HCT116 (cell line): ENCODE results near the gene SLC22A8. TPM values are rescaled to one million over a fixed set of nuclear protein-coding genes. Genes with fewer than 3 reads are reported as not detected.

ENCODE experiments used
- ATAC-seq: fragments of 200-7000 bp; cut with Tn5 transposase; 2 replicates; pipeline ENCODE4 v1.9.1; 2020; ENCODE audit warnings: mild to moderate bottlenecking, moderate library complexity
- BruUV-seq: library from RNA; stranded (reverse); fragments of 400-500 nt; replicated peaks from 2 replicates; lab custom pipeline; 2021; lab: Mats Ljungman, UMichigan
- CTCF ChIA-PET: fragments of 300-600 bp; sonication (Branson Sonifier 250); formaldehyde crosslinking; loops from one replicate; lab custom pipeline; 2021; ENCODE audit warnings: antibody characterized with exemption; lab: Charles Lee
- POLR2A ChIA-PET: fragments of 300-600, 350-600 bp; sonication (Branson Sonifier 250); formaldehyde crosslinking; loops from one replicate; lab custom pipeline; 2021; ENCODE audit warnings: antibody characterized with exemption; lab: Charles Lee
- RAD21 ChIA-PET, 2 experiments: fragments of 300-600 bp; sonication (Branson Sonifier 250); formaldehyde crosslinking; loops; one replicate each; lab custom pipeline; 2023; ENCODE audit warnings: low total read pairs in 2 of 2; ENCODE audit not compliant: uncharacterized antibody in 2 of 2, unreplicated experiment in 2 of 2, low non-redundant PET in 1 of 2; lab: Charles Lee
- DNase-seq: peaks from one replicate; pipeline ENCODE4 v3.0.0-alpha.2; 2010; ENCODE audit warnings: low read depth, low spot score
- H2AFZ ChIP-seq: fragments of 200-600 bp; shearing (Covaris generic), sonication (generic); 2 replicates; pipeline ENCODE4 v1.6.1; 2017; ENCODE audit warnings: low read depth, mixed run types, mixed read lengths, antibody characterized with exemption, low read length; ENCODE audit not compliant: poor library complexity, severe bottlenecking
- H3K27ac ChIP-seq: 2 replicates; pipeline ENCODE4 v1.5.1; 2012; ENCODE audit warnings: low read depth, low read length
- H3K27me3 ChIP-seq: fragments of 200-600 bp; sonication (generic); 2 replicates; pipeline ENCODE4 v1.6.1; 2016; ENCODE audit warnings: mixed run types, low read length, mixed read lengths; ENCODE audit not compliant: insufficient read depth
- H3K36me3 ChIP-seq, 2 experiments: fragments of 200-500 bp in 1 of 2; fragments of 200-600 bp in 1 of 2; sonication (Bioruptor generic) in 1 of 2; sonication (generic) in 1 of 2; 2 replicates each; pipeline versions ENCODE4 v1.5.1 to v1.6.1; 2014 to 2016; ENCODE audit warnings: low read length in 2 of 2, inconsistent platforms in 1 of 2, mixed read lengths in 1 of 2, mixed run types in 1 of 2; ENCODE audit not compliant: insufficient read depth in 2 of 2, control insufficient read depth in 1 of 2
- H3K4me1 ChIP-seq, 2 experiments: fragments of 200-600 bp in 1 of 2; sonication (generic) in 1 of 2; 2 replicates each; pipeline versions ENCODE4 v1.5.1 to v1.6.1; 2012 to 2017; ENCODE audit warnings: low read length in 2 of 2, inconsistent platforms in 1 of 2, mild to moderate bottlenecking in 1 of 2, mixed read lengths in 1 of 2, mixed run types in 1 of 2, moderate library complexity in 1 of 2; ENCODE audit not compliant: insufficient read depth in 2 of 2, control insufficient read depth in 1 of 2
- H3K4me2 ChIP-seq: fragments of 200-600 bp; sonication (generic); 2 replicates; pipeline ENCODE4 v1.6.1; 2017; ENCODE audit warnings: mixed run types, low read length, mixed read lengths
- H3K4me3 ChIP-seq, 2 experiments: fragments of 200-600 bp in 1 of 2; sonication (generic) in 1 of 2; replicated peaks in 1 of 2; 2 replicates each; pipeline ENCODE4 v1.5.1; 2011 to 2016; ENCODE audit warnings: low read length in 2 of 2, control low read depth in 1 of 2, low read depth in 1 of 2, mild to moderate bottlenecking in 1 of 2, mixed read lengths in 1 of 2, mixed run types in 1 of 2
- H3K79me2 ChIP-seq: fragments of 200-600 bp; sonication (generic); 2 replicates; pipeline ENCODE4 v1.6.1; 2017; ENCODE audit warnings: mild to moderate bottlenecking, mixed run types, low read length, moderate library complexity, mixed read lengths; ENCODE audit not compliant: insufficient read depth
- H3K9ac ChIP-seq: fragments of 200-600 bp; sonication (generic); 2 replicates; pipeline ENCODE4 v1.6.1; 2016; ENCODE audit warnings: low read length, mixed read lengths
- H3K9me2 ChIP-seq: fragments of 200-600 bp; sonication (generic), shearing (Covaris generic); 2 replicates; pipeline ENCODE4 v1.6.1; 2017; ENCODE audit warnings: mixed run types, mild to moderate bottlenecking, moderate library complexity; ENCODE audit not compliant: insufficient read depth
- H3K9me3 ChIP-seq, 2 experiments: fragments of 200-500 bp in 1 of 2; fragments of 200-600 bp in 1 of 2; sonication (Bioruptor generic) in 1 of 2; sonication (generic) in 1 of 2; 2 replicates each; pipeline ENCODE4 v1.6.1; 2014 to 2017; ENCODE audit warnings: low read length in 2 of 2, mixed read lengths in 2 of 2, inconsistent platforms in 1 of 2, low read depth in 1 of 2, mild to moderate bottlenecking in 1 of 2, mixed run types in 1 of 2, moderate library complexity in 1 of 2; ENCODE audit not compliant: control insufficient read depth in 1 of 2, insufficient read depth in 1 of 2
- H4K20me1 ChIP-seq: fragments of 200-600 bp; sonication (generic), shearing (Covaris generic); 2 replicates; pipeline ENCODE4 v1.6.1; 2017; ENCODE audit warnings: mixed run types, mild to moderate bottlenecking, moderate library complexity; ENCODE audit not compliant: insufficient read depth
- ATF3 ChIP-seq: IDR thresholded peaks from 2 replicates; pipeline ENCODE4 v1.6.1; 2012
- CBX3 ChIP-seq: IDR thresholded peaks from 2 replicates; pipeline ENCODE4 v1.6.1; 2012; ENCODE audit warnings: low read depth
- CTCF ChIP-seq, 3 experiments: fragments of 200-600 bp in 1 of 3; sonication (generic) in 1 of 3; IDR thresholded peaks in 2 of 3; conservative IDR thresholded peaks in 1 of 3; 2 replicates each; pipeline ENCODE4 v1.5.1; 2012 to 2017; ENCODE audit warnings: low read depth in 2 of 3, low read length in 2 of 3, antibody characterized with exemption in 1 of 3, borderline replicate concordance in 1 of 3, control low read depth in 1 of 3, mild to moderate bottlenecking in 1 of 3, mixed read lengths in 1 of 3, mixed run types in 1 of 3, moderate library complexity in 1 of 3; ENCODE audit not compliant: insufficient read depth in 1 of 3
- EZH2 ChIP-seq: fragments of 200-600 bp; sonication (generic); IDR thresholded peaks from 2 replicates; pipeline ENCODE4 v1.6.1; 2017; ENCODE audit warnings: antibody characterized with exemption, mixed run types
- FOSL1 ChIP-seq: IDR thresholded peaks from 2 replicates; pipeline ENCODE4 v1.6.1; 2012; ENCODE audit warnings: low read depth
- JUND ChIP-seq: IDR thresholded peaks from 2 replicates; pipeline ENCODE4 v1.6.1; 2012
- POLR2A ChIP-seq: IDR thresholded peaks from 2 replicates; pipeline ENCODE4 v1.7.0; 2011; ENCODE audit warnings: borderline replicate concordance; ENCODE audit not compliant: insufficient read depth, insufficient read length; ENCODE audit errors: extremely low read depth
- RAD21 ChIP-seq: IDR thresholded peaks from 2 replicates; pipeline ENCODE4 v1.6.1; 2012; ENCODE audit warnings: low read depth, mild to moderate bottlenecking
- REST ChIP-seq: IDR thresholded peaks from 2 replicates; pipeline ENCODE4 v1.6.1; 2012; ENCODE audit warnings: low read depth
- SP1 ChIP-seq: IDR thresholded peaks from 2 replicates; pipeline ENCODE4 v1.6.1; 2012; ENCODE audit warnings: low read depth
- TCF7L2 ChIP-seq: IDR thresholded peaks from 2 replicates; pipeline ENCODE4 v1.7.0; 2011; ENCODE audit warnings: borderline replicate concordance, inconsistent platforms; ENCODE audit not compliant: insufficient read depth, insufficient read length; ENCODE audit errors: extremely low read depth
- ZBTB33 ChIP-seq: IDR thresholded peaks from 2 replicates; pipeline ENCODE4 v1.6.1; 2011; ENCODE audit warnings: mild to moderate bottlenecking, low read length, moderate library complexity; ENCODE audit not compliant: insufficient replicate concordance; ENCODE audit errors: extremely low read depth
- intact Hi-C: fragments of 100-400 bp; cut with micrococcal nuclease; formaldehyde crosslinking; loops from 2 replicates; pipeline ENCODE4 v1.10.0; 2022
- total RNA-seq: library from RNA; stranded (reverse); gene quantifications from one replicate; pipeline ENCODE4 v1.2.1, GENCODE V29; 2021; ENCODE audit not compliant: unreplicated experiment

SLC22A8 gene
- total RNA-seq, 1 experiment from 2014 or later: not detected

GRCh38 chr11:63007920-63008319 is 7.7 kb downstream of the SLC22A8 start:
- Histone ChIP-seq H2AFZ (no peak overlapping the region), H3K4me1 (no peaks in the 10 kb centered on the region), H3K79me2 (no peaks in the 10 kb centered on the region), H3K4me2 (no peak overlapping the region), H3K9ac (no peak overlapping the region), H3K9me2 (no peaks in the 10 kb centered on the region), H4K20me1 (no peaks in the 10 kb centered on the region), H3K27me3 (no peaks in the 10 kb centered on the region), H3K9me3 (no peaks in the 10 kb centered on the region), H3K36me3 (no peaks in the 10 kb centered on the region), H3K4me3 (no peak overlapping the region), H3K27ac (no peak overlapping the region)
- DNase-seq (no peak), ATAC-seq (no peak)
- TF ChIP-seq ZBTB33 (no peak), JUND (no peak), FOSL1 (no peak), EZH2 (no peak), ATF3 (no peak), REST (no peak), CTCF (IDR thresholded peaks at IDR 0.05 in 2 of 3, conservative IDR thresholded peaks at IDR 0.05 in 1 of 3; ENCODE audit: borderline replicate concordance in 1 of 3, insufficient read depth in 1 of 3, low read depth in 2 of 3, low read length in 2 of 3) (no peak), CBX3 (no peak), RAD21 (no peak), POLR2A (no peak), TCF7L2 (no peak), SP1 (no peak)
- intact Hi-C loops: no loop called here
- BruUV-seq: no TSS peak
- ChIA-PET CTCF (interaction anchor here (4.2 kb wide), 1 partner anchor 12 kb away, joined by 22 read pairs; no protein-coding TSS in a partner anchor), RAD21 (no interaction called here), POLR2A (interaction anchor here (1.5 kb wide), 1 partner anchor 167 kb away, joined by 3 read pairs; no protein-coding TSS in a partner anchor)
